ENCODE results near the gene ZNF132. TPM values are rescaled to one million over a fixed set of nuclear protein-coding genes. Genes with fewer than 3 reads are reported as not detected.
A peak's percentile ranks its signal among the peaks of the same experiment; 100 is the strongest.
"Not testable (repeated sequence)": the region's sequence is repeated elsewhere in the genome, so short reads cannot be mapped to it uniquely, and the experiment has no call there.

ZNF132 gene
- total RNA-seq, 6 experiments from 2014 or later, result 0.75 to 2.8 (median 1.0) TPM

- H3K4me1 ChIP-seq, result peaks cover 0 to 14% (median 3%) of the 10 kb centered on the region in 4 donors
- 2% methylated on average over 18 of the region's 34 CpGs for WGBS (ENCODE audit: insufficient coverage, low coverage, low lambda C conversion rate, missing lambda C conversion rate)
- TF ChIP-seq CTCF (IDR thresholded peaks at IDR 0.05) (no peak), POLR2A (IDR thresholded peaks at IDR 0.05) (no peak)
- intact Hi-C loops (cut with DNase I), result no loop called here
- H3K27me3 ChIP-seq, result no peaks in the 10 kb centered on the region
- H3K27ac ChIP-seq, result peak overlapping the region; percentile 27 to 77 (median 59)
- peak overlapping the region; percentile 73 to 90 (median 82) for H3K4me3 ChIP-seq
- no peaks in the 10 kb centered on the region for H3K9me3 ChIP-seq
- DNase-seq, result peak in 2 of 3 donors; percentile 48 to 60
- H3K36me3 ChIP-seq, result no peaks in the 10 kb centered on the region
- peak; percentile 8 to 21 (median 12) for ATAC-seq
Measured at GRCh38 chr19:58409010-58409790, 30.8 kb downstream of the ZNF132 start.

GRCh38 chr19:58408152-58409009 is 31.6 kb downstream of the ZNF132 start, which contains the start of gene ZNF584:
TSS of gene ZNF584 (plus strand) at chr19:58408649. CDS start at chr19:58409148, 499 bp downstream.
- H3K9me3 ChIP-seq, result no peaks in the 10 kb centered on the region
- intact Hi-C loops (cut with DNase I), result no loop called here
- WGBS (ENCODE audit: insufficient coverage, low coverage, low lambda C conversion rate, missing lambda C conversion rate), result 0% methylated on average over 22 of the region's 100 CpGs
- peaks cover 0 to 14% (median 3%) of the 10 kb centered on the region in 4 donors for H3K4me1 ChIP-seq
- H3K27ac ChIP-seq, result peak within 1 kb of the TSS; percentile 27 to 77 (median 59)
- peak; percentile 96 to 97 (median 97) for DNase-seq
- no peaks in the 10 kb centered on the region for H3K27me3 ChIP-seq
- peak; percentile 94 to 99 (median 98) for ATAC-seq
- no peaks in the 10 kb centered on the region for H3K36me3 ChIP-seq
- TF ChIP-seq POLR2A (IDR thresholded peaks at IDR 0.05) (peak; percentile 83), CTCF (IDR thresholded peaks at IDR 0.05) (no peak)
- H3K4me3 ChIP-seq, result peak within 1 kb of the TSS; percentile 73 to 90 (median 82)

- Histone ChIP-seq H3K36me3 (no peaks in the 10 kb centered on the region), H3K27ac (peak overlapping the region in 2 of 3 donors; percentile 53 to 77), H3K4me1 (peaks cover 0 to 14% (median 3%) of the 10 kb centered on the region in 4 donors), H3K9me3 (no peaks in the 10 kb centered on the region), H3K4me3 (peak overlapping the region; percentile 73 to 90 (median 82)), H3K27me3 (no peaks in the 10 kb centered on the region)
- intact Hi-C loops (cut with DNase I), result no loop called here
- ATAC-seq (peak in 2 of 4 donors; percentile 9 to 34), DNase-seq (peak in 1 of 3 donors; percentile 43)
- 11% methylated on average over 10 of the region's 22 CpGs for WGBS (ENCODE audit: insufficient coverage, low coverage, low lambda C conversion rate, missing lambda C conversion rate)
- TF ChIP-seq CTCF (IDR thresholded peaks at IDR 0.05) (no peak), POLR2A (IDR thresholded peaks at IDR 0.05) (no peak)
Measured at GRCh38 chr19:58407658-58408151, 32.2 kb downstream of the ZNF132 start.

GRCh38 chr19:58406818-58407657 is 32.9 kb downstream of the ZNF132 start:
- WGBS (ENCODE audit: insufficient coverage, low coverage, low lambda C conversion rate, missing lambda C conversion rate), result 77% methylated on average over 10 of the region's 10 CpGs
- Histone ChIP-seq H3K4me3 (peak overlapping the region; percentile 73 to 90 (median 82)), H3K36me3 (no peaks in the 10 kb centered on the region), H3K27ac (no peak overlapping the region), H3K9me3 (no peaks in the 10 kb centered on the region), H3K27me3 (no peaks in the 10 kb centered on the region), H3K4me1 (peaks cover 0 to 17% (median 4%) of the 10 kb centered on the region in 4 donors)
- TF ChIP-seq CTCF (IDR thresholded peaks at IDR 0.05) (peak in 3 of 4 donors; percentile 11 to 21 (median 13)), POLR2A (IDR thresholded peaks at IDR 0.05) (no peak)
- intact Hi-C loops (cut with DNase I), result no loop called here
- no peak for ATAC-seq
- no peak for DNase-seq

GRCh38 chr19:58403920-58404478 is 36.0 kb downstream of the ZNF132 start:
- H3K27me3 ChIP-seq; intact Hi-C loops (cut with DNase I); H3K27ac ChIP-seq; DNase-seq; H3K36me3 ChIP-seq; ATAC-seq; H3K4me3 ChIP-seq; H3K9me3 ChIP-seq: not testable (repeated sequence)
- H3K4me1 ChIP-seq, result peaks cover 0 to 16% (median 8%) of the 10 kb centered on the region in 4 donors
- WGBS (ENCODE audit: insufficient coverage, low coverage, low lambda C conversion rate, missing lambda C conversion rate), result 41% methylated on average over 4 of the region's 5 CpGs

Data from right lobe of liver (tissue), 6 donors.